ENCODE measurements around the gene RFT1.

Gene RFT1

DNA sequence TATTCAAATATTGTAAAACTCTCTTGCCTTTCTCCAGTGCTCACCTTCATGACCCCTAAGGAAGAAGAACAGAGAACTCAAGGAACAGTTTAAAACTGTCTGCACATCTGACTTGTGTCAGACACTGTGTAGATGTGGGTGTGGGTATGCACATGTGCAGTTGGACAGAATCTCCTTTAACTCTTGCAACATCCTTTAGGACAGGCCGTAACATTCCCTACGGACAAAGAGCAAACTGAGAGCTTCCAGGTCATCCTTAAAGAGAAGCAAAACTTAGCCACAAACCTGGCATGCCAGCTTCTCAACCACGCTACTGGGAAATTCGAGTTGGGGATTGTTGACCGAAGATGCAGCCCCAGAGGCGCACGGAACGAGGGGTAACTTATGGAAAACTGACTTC lies 80.2 kb downstream of the RFT1 start:
- DNase-seq (ENCODE audit: low spot score) = no peak
- TF ChIP-seq CTCF (IDR thresholded peaks at IDR 0.05; ENCODE audit: borderline replicate concordance, control extremely low read depth, extremely low read depth, insufficient read depth, missing control alignments) = no peak
- in situ Hi-C loops (cut with MboI; ENCODE audit: low sequenced_read_pairs, unreplicated experiment) = loop anchor here (25.0 kb wide), 1 partner anchor 313 kb away; no protein-coding TSS in a partner anchor

DNA sequence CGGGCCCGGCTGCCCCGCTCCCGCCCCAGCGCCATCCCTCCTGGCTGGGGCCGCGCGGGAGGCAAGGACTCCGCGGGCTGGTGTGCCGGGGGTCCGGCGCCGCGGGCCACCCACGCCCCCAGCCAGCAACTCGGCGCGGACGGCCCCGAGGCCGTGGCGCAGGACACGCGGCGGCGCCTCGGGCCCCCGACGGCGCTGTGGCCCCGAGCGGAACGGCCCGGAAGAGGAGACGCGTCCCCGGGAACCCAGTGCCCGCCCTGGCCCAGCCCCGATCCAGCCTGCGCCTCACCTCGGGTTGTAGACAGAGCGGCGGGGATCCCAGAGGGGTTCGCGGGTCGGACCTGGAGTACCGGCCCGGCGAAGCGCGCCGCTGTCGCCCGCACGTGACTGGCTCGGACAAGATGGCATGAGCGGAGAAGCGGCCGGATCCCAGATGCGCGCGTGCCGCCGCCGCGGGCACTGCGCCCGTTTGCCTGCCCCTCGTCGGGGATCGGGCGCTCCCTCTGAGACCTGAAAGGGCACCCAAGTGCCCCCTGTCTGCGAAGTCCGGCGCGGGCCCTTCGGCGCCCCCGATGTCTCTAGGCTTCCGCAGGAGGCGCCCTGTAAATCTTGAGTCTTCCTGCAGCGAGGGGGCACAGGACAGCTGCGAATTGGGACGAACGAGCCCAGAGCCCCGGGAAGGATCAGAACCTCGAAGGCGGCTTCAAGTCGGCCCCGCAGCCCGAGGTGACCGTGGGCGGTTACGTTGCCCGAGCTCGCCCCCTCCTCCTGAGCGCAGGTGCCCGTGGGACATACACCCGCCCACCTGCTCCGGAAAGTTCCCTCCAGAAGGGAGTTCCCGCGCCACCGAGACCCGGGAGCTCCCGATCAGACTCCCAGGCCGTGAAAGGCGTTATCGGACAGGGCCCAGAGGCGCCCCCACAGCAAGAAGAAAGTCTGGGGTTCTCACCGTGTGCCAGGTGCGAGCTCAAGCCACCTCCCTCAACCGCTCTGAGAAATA lies 83.8 kb downstream of the RFT1 start:
- peak; percentile 75 for DNase-seq (ENCODE audit: low spot score)
- TF ChIP-seq CTCF (IDR thresholded peaks at IDR 0.05; ENCODE audit: borderline replicate concordance, control extremely low read depth, extremely low read depth, insufficient read depth, missing control alignments) = peak; percentile 60
- in situ Hi-C loops (cut with MboI; ENCODE audit: low sequenced_read_pairs, unreplicated experiment) = no loop called here

GRCh38 chr3:53045518-53046170 lies 84.6 kb downstream of the RFT1 start, which contains the start of gene SFMBT1:
SFMBT1 (minus strand) TSS chr3:53046073; CDS start chr3:52969128, 76,945 bp downstream.
- in situ Hi-C loops (cut with MboI; ENCODE audit: low sequenced_read_pairs, unreplicated experiment) = no loop called here

GRCh38 chr3:53044711-53045517 lies 85.3 kb downstream of the RFT1 start:
- peak; percentile 87 for DNase-seq (ENCODE audit: low spot score)
- in situ Hi-C loops (cut with MboI; ENCODE audit: low sequenced_read_pairs, unreplicated experiment) = no loop called here
- TF ChIP-seq CTCF (IDR thresholded peaks at IDR 0.05; ENCODE audit: borderline replicate concordance, control extremely low read depth, extremely low read depth, insufficient read depth, missing control alignments) = peak; percentile 18

More at GRCh38 chr3:53045518-53046170, 84.6 kb downstream of the RFT1 start, which contains the start of gene SFMBT1:
- no peak for TF ChIP-seq CTCF (IDR thresholded peaks at IDR 0.05; ENCODE audit: borderline replicate concordance, control extremely low read depth, extremely low read depth, insufficient read depth, missing control alignments)
- peak; percentile 90 for DNase-seq (ENCODE audit: low spot score)

DNA sequence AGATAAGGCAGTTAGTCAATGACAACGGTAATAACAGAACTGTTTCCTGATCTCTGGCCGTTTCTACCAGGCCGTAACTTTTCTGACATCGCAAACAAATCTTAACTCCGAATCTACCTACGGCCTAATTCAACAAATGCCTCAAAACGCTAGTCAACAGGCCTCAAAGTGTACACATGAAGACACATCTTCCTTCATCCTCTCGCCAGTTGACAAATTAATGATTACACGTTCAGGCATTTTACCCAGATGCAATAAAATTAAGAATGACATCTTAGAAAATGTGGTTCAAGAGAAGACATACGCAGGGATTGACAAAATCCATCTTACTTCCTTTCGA lies 85.9 kb downstream of the RFT1 start:
- DNase-seq (ENCODE audit: low spot score) = no peak
- TF ChIP-seq CTCF (IDR thresholded peaks at IDR 0.05; ENCODE audit: borderline replicate concordance, control extremely low read depth, extremely low read depth, insufficient read depth, missing control alignments) = no peak
- in situ Hi-C loops (cut with MboI; ENCODE audit: low sequenced_read_pairs, unreplicated experiment) = no loop called here

- no peak for TF ChIP-seq CTCF (IDR thresholded peaks at IDR 0.05; ENCODE audit: borderline replicate concordance, control extremely low read depth, extremely low read depth, insufficient read depth, missing control alignments)
- no peak for DNase-seq (ENCODE audit: low spot score)
- in situ Hi-C loops (cut with MboI; ENCODE audit: low sequenced_read_pairs, unreplicated experiment) = no loop called here
These were observed 86.5 kb downstream of the RFT1 start for GRCh38 chr3:53043738-53044137.
